ENCODE data around the gene TMEM187.

The TMEM187 gene, protein sequence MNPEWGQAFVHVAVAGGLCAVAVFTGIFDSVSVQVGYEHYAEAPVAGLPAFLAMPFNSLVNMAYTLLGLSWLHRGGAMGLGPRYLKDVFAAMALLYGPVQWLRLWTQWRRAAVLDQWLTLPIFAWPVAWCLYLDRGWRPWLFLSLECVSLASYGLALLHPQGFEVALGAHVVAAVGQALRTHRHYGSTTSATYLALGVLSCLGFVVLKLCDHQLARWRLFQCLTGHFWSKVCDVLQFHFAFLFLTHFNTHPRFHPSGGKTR

DNA sequence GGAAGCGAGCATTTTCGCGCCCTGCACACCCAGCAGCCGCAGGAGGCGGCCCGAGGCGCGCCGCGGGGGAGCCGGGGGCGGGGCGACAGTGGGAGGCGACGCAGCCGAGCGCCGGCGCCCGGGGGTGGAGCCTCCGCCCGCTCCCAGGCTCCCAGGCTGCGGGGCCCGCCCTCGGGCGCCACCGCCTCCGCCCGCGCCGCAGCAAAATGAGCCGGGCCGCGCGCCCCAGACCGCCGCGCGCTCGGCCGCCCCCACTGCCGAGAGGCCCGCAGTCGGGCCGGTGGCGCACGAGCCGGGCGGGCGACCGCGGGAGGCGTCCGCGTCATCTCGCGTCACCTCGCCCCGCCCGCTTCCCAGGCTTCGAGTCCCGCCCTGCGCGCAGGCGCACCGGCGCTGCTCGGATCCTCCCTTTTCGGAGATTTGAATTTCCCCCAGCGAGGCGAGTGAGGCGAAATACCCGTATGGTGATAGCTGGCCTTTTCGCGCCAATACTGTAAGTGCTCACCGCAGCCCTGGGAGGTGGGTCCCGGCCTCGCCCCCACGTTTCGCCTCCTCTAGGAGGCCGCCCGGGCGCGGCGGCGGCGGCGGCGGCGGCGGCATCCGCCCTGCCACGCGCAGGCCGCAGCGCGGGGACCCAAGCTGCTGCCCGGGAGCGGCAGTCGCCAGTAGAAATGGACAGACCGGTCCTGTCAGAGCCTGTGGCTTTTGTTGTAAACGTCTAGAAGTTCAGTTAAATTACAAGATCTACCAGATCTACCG lies at the start of gene TMEM187:
Gene TMEM187 (plus strand): TSS at position 387 of the 759 bp plus-strand sequence. CDS start 9,309 bp downstream, outside the sequence.
- DNase-seq (ENCODE audit: low read depth): peak; percentile 88
- peak within 1 kb of the TSS; percentile 83 for H3K4me3 ChIP-seq (ENCODE audit: low read depth, low read length)
- TF ChIP-seq, protein P1, sequence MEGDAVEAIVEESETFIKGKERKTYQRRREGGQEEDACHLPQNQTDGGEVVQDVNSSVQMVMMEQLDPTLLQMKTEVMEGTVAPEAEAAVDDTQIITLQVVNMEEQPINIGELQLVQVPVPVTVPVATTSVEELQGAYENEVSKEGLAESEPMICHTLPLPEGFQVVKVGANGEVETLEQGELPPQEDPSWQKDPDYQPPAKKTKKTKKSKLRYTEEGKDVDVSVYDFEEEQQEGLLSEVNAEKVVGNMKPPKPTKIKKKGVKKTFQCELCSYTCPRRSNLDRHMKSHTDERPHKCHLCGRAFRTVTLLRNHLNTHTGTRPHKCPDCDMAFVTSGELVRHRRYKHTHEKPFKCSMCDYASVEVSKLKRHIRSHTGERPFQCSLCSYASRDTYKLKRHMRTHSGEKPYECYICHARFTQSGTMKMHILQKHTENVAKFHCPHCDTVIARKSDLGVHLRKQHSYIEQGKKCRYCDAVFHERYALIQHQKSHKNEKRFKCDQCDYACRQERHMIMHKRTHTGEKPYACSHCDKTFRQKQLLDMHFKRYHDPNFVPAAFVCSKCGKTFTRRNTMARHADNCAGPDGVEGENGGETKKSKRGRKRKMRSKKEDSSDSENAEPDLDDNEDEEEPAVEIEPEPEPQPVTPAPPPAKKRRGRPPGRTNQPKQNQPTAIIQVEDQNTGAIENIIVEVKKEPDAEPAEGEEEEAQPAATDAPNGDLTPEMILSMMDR (conservative IDR thresholded peaks at IDR 0.05; ENCODE audit: low read depth, low read length): no peak

DNA sequence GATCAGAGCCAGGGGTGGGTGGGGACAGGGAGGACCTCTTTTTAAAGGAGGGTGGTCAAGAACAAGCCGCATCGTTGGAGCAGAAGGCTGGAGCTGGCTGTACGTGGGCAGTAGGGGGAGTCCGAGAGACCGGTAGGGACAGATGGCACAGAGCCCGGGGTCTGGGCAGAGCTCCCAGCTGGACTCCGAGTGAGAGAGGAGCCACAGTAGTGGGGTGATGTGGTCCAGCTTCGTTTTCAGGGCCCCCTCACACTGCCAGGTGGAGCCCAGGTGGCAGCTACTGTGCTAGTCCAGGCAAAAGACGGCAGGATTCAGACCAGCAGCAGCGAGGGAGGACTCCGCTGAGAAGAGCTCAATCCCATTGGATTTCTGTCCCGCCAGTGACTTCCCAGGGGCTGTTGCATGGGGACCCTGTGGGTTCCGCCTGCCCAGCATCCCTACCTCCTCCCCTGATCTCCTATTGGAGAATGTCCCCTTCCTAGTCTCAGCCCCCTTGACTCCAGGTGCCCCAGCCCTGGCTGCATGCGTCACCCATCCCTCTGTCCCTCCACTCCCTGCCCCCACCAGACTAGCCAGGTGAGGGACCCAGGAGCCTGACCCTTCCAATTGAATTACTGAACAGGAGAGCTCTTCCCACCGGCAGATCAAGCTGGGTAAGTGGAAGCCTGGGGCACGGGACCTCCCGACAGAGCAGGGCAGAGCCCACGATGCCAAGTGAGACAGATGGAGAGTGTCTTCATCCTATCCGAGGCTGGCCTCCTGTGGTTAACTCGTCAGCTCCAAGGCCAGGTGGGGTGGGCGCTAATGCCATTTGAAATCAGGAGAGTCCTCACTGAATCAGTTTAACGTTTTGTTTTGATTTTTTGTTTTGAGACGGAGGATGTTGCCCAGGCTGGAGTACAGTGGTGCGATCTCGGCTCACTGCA lies 49.4 kb upstream of the TMEM187 start:
- no peak overlapping the region for H3K4me3 ChIP-seq (ENCODE audit: low read depth, low read length)
- peak; percentile 70 for DNase-seq (ENCODE audit: low read depth)
- TF ChIP-seq, protein P1 (conservative IDR thresholded peaks at IDR 0.05; ENCODE audit: low read depth, low read length): peak; percentile 67

DNA sequence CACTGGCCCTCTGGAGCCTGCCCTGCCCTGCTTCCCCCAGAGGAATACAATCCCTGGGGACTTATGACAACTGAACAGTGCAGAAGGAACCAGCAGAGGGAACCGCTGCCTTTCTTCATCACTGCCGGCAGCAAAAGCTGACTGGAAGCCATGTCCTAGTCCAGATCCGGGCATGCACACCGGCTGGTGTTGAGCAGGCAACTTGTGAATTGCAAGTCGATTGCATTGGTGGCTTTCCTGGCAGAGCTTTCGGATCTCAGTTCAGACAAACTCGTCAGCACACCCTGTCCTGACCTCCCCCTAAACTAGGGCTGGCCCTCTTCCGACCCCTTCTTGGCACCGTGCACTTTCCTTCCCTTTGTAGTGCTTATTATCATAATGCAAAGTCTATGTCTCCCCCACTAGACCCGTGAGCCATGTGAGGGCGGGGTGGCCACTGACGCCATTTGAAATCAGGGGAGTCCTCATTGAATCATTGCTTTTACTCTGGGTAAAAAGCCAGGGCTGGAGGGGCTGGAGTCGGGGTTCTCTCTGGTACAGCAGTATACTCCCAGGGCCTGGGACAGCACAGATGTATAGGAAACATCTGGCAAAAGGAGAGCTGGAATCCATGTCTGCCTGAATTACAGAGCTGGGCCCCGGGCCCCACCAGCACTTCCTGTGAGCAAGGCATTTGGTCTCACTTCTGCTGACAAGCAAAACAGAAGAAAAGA lies 48.2 kb upstream of the TMEM187 start:
- no peak overlapping the region for H3K4me3 ChIP-seq (ENCODE audit: low read depth, low read length)
- TF ChIP-seq, protein P1 (conservative IDR thresholded peaks at IDR 0.05; ENCODE audit: low read depth, low read length): peak; percentile 31
- peak; percentile 45 for DNase-seq (ENCODE audit: low read depth)

DNA sequence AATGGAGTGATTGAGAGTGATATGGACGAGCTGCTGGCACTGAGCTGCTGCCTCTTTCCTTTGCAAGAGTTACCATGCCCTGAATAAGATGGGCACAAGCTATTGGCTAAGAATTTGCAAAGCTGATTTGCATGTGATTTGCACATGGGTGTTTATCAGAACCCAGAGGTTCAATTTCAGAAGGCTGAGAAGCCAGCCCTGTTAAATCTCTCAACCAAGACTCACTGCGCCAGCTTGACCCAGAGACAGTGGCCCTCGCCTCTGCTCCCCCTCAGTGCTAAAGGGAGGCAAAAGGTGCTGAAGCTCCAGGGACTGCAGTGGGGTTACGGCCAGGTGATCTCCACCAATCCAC lies 47.2 kb upstream of the TMEM187 start:
- TF ChIP-seq, protein P1 (conservative IDR thresholded peaks at IDR 0.05; ENCODE audit: low read depth, low read length): no peak
- DNase-seq (ENCODE audit: low read depth): no peak
- H3K4me3 ChIP-seq (ENCODE audit: low read depth, low read length): no peak overlapping the region

DNA sequence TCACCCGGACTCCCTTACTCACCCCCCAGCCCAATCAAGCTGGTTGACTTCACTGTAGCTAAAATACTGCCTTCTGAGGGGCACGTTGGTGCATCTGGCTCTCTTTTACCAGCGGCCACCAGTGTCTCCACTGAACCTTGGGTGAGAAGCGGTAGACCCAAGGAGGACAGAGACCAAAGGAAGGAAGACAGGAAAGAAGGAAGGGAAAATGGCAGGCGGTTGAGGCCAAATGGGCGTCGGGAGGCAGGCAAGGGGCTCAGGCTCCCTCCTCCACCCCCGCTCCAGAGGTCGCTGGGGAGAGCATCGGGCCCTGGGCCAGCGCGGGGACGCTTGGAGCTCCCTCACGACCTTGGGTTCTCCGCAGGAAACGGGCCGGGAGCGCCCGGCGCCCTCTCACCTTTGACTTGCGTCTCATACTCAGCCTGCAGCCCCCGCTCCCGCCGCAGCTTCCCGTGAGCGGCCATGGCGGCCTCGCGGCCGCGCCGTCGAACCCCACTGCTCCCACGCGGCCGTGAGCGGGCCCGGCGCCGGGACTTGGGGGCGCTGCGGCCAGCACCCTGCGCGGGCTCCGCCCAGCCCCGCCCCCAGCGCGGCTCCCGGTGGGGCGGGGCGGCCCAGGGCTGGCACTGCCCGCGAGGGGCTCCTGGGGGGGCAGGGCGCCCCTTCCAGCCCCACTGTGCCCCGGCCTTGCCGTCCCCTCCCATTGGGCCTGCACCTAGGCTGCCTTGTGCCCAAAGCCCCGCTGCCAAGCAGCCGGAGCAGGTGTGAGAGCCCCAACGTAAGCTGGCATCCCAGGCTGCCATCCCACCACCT lies 46.6 kb upstream of the TMEM187 start, which contains the start of gene ARHGAP4:
Gene ARHGAP4 (minus strand): TSS at position 526 of the 813 bp plus-strand sequence. CDS start 62 bp downstream, at position 464.
- TF ChIP-seq, protein P1 (conservative IDR thresholded peaks at IDR 0.05; ENCODE audit: low read depth, low read length): no peak
- peak within 1 kb of the TSS; percentile 67 for H3K4me3 ChIP-seq (ENCODE audit: low read depth, low read length)
- DNase-seq (ENCODE audit: low read depth): no peak

DNA sequence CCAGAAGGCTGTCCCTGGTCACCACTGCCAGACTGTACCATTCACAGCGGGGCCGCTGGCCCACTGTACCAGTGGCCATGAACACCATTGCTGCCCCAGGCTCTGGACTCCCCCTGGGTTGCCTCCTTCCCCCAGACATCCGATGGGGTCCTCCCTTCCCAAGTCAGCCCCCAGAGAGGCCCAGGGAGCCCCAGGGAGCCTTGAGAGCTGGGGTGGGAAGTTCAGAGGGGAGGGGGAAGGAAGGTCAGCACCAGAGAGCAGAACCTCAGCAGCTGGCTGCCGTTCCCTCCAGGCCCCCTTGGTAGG lies 46.0 kb upstream of the TMEM187 start:
- no peak overlapping the region for H3K4me3 ChIP-seq (ENCODE audit: low read depth, low read length)
- no peak for DNase-seq (ENCODE audit: low read depth)
- TF ChIP-seq, protein P1 (conservative IDR thresholded peaks at IDR 0.05; ENCODE audit: low read depth, low read length): no peak

Measured in choroid plexus epithelial cell (primary cell).